GM18508 (cell line): Measurements from ENCODE around the gene NPC2.

Experiments
- ATAC-seq: cut with Tn5 transposase; IDR thresholded peaks from one replicate; pipeline ENCODE4 v1.9.1; 2021; ENCODE audit warnings: moderate number of reproducible peaks; ENCODE audit not compliant: insufficient read depth, unreplicated experiment

Gene NPC2

GRCh38 chr14:74521756-74522155 is 28.7 kb upstream of the NPC2 start:
- no peak for ATAC-seq

- ATAC-seq: no peak
These were observed 26.4 kb upstream of the NPC2 start for GRCh38 chr14:74519316-74520074.

GRCh38 chr14:74518221-74518620 is 25.1 kb upstream of the NPC2 start:
- no peak for ATAC-seq

- ATAC-seq: no peak
These were observed 24.6 kb upstream of the NPC2 start for GRCh38 chr14:74517731-74518130.

- no peak for ATAC-seq
These were observed 23.5 kb upstream of the NPC2 start for GRCh38 chr14:74516451-74517160.

- ATAC-seq: no peak
These were observed 22.8 kb upstream of the NPC2 start for GRCh38 chr14:74515891-74516412.

- ATAC-seq: no peak
These were observed 21.4 kb upstream of the NPC2 start for GRCh38 chr14:74514471-74514941.

- no peak for ATAC-seq
These were observed 19.1 kb upstream of the NPC2 start for GRCh38 chr14:74511966-74512830.

GRCh38 chr14:74510959-74511409 is 17.9 kb upstream of the NPC2 start:
- no peak for ATAC-seq

GRCh38 chr14:74510223-74510931 is 17.3 kb upstream of the NPC2 start:
- no peak for ATAC-seq

GRCh38 chr14:74509587-74510222 is 16.6 kb upstream of the NPC2 start:
- ATAC-seq: no peak

- no peak for ATAC-seq
These were observed 15.8 kb upstream of the NPC2 start for GRCh38 chr14:74508844-74509428.

GRCh38 chr14:74508292-74508731 is 15.2 kb upstream of the NPC2 start:
- no peak for ATAC-seq

- ATAC-seq: no peak
These were observed 14.7 kb upstream of the NPC2 start for GRCh38 chr14:74507840-74508239.

- ATAC-seq: no peak
These were observed 14.0 kb upstream of the NPC2 start for GRCh38 chr14:74507085-74507484.

GRCh38 chr14:74506411-74506851 is 13.3 kb upstream of the NPC2 start:
- ATAC-seq: no peak

GRCh38 chr14:74505831-74506230 is 12.7 kb upstream of the NPC2 start:
- ATAC-seq: no peak

- ATAC-seq: no peak
These were observed 12.0 kb upstream of the NPC2 start for GRCh38 chr14:74504874-74505720.
